Measurements from ENCODE around the gene ALDH1B1. TPM values are rescaled to one million over a fixed set of nuclear protein-coding genes. Genes with fewer than 3 reads are reported as not detected.

ALDH1B1 gene
- total and polyA plus RNA-seq, 12 donors, result 4.4 to 46.8 (median 19.3) TPM

GRCh38 chr9:38391278-38392118, 1.0 kb upstream of the ALDH1B1 start:
- no peaks in the 10 kb centered on the region for H3K36me3 ChIP-seq (replicated peaks in 1 of 2)
- peaks cover 8 to 11% of the 10 kb centered on the region in 2 donors for H3K4me1 ChIP-seq (replicated peaks in 1 of 2)
- intact Hi-C loops (cut with DNase I), result no loop called here
- no peak for DNase-seq
- peak overlapping the region in 1 of 4 donors; percentile 74 for H3K4me3 ChIP-seq
- H3K9me3 ChIP-seq (replicated peaks in 1 of 3), result no peaks in the 10 kb centered on the region
- WGBS, 4 donors, result 81 to 87% (median 86%) methylated on average over 17 to 18 of the region's 18 CpGs
- no peak overlapping the region for H3K27ac ChIP-seq
- H3K27me3 ChIP-seq, result no peaks in the 10 kb centered on the region
- no peak for TF ChIP-seq POLR2A (IDR thresholded peaks at IDR 0.05)
- no peak for TF ChIP-seq CTCF (IDR thresholded peaks at IDR 0.05)

- H3K4me1 ChIP-seq (replicated peaks in 1 of 2), result peaks cover 8 to 11% of the 10 kb centered on the region in 2 donors
- DNase-seq, result no peak
- H3K36me3 ChIP-seq (replicated peaks in 1 of 2), result no peaks in the 10 kb centered on the region
- H3K27me3 ChIP-seq, result no peaks in the 10 kb centered on the region
- no peaks in the 10 kb centered on the region for H3K9me3 ChIP-seq (replicated peaks in 1 of 3)
- peak overlapping the region; percentile 28 to 89 (median 60) for H3K4me3 ChIP-seq
- TF ChIP-seq CTCF (IDR thresholded peaks at IDR 0.05) (no peak), POLR2A (IDR thresholded peaks at IDR 0.05) (no peak)
- intact Hi-C loops (cut with DNase I), result no loop called here
- H3K27ac ChIP-seq, result peak overlapping the region in 1 of 5 donors; percentile 57
- 3 to 40% (median 8%) methylated on average over 1 to 9 of the region's 9 CpGs for WGBS, 4 donors
Observed at GRCh38 chr9:38393128-38393796, 760 bp downstream of the ALDH1B1 start.

- Histone ChIP-seq H3K36me3 (replicated peaks in 1 of 2) (no peaks in the 10 kb centered on the region), H3K4me1 (replicated peaks in 1 of 2) (peaks cover 8 to 11% of the 10 kb centered on the region in 2 donors), H3K4me3 (no peak overlapping the region), H3K27ac (no peak overlapping the region), H3K27me3 (no peaks in the 10 kb centered on the region), H3K9me3 (replicated peaks in 1 of 3) (no peaks in the 10 kb centered on the region)
- WGBS, 4 donors, result 89 to 95% (median 92%) methylated on average over 9 of the region's 9 CpGs
- DNase-seq, result no peak
- intact Hi-C loops (cut with DNase I), result no loop called here
- TF ChIP-seq POLR2A (IDR thresholded peaks at IDR 0.05) (no peak), CTCF (IDR thresholded peaks at IDR 0.05) (no peak)
Observed at GRCh38 chr9:38394416-38394815, 1.9 kb downstream of the ALDH1B1 start.

- Histone ChIP-seq H3K4me1 (replicated peaks in 1 of 2) (peaks cover 8 to 11% of the 10 kb centered on the region in 2 donors), H3K36me3 (replicated peaks in 1 of 2) (no peaks in the 10 kb centered on the region), H3K27ac (no peak overlapping the region), H3K27me3 (no peaks in the 10 kb centered on the region), H3K9me3 (replicated peaks in 1 of 3) (no peaks in the 10 kb centered on the region), H3K4me3 (no peak overlapping the region)
- WGBS, 4 donors, result 86 to 98% (median 96%) methylated on average over 15 to 30 of the region's 30 CpGs
- TF ChIP-seq CTCF (IDR thresholded peaks at IDR 0.05) (no peak), POLR2A (IDR thresholded peaks at IDR 0.05) (no peak)
- intact Hi-C loops (cut with DNase I), result no loop called here
- DNase-seq, result no peak
Observed at GRCh38 chr9:38395653-38396370, 3.3 kb downstream of the ALDH1B1 start.
